ENCODE results near the gene ATG4B. TPM values are rescaled to one million over a fixed set of nuclear protein-coding genes. Genes with fewer than 3 reads are reported as not detected.

The ATG4B gene
- total RNA-seq, 1 donor from 2014 or later: 62.7 TPM

- intact Hi-C loops (cut with DNase I): no loop called here
These were observed 17.7 kb upstream of the ATG4B start for GRCh38 chr2:241619597-241620418.

GRCh38 chr2:241620419-241620769, 17.1 kb upstream of the ATG4B start:
- H3K36me3 ChIP-seq: peaks cover 5% of the 10 kb centered on the region
- intact Hi-C loops (cut with DNase I): no loop called here
- no peaks in the 10 kb centered on the region for H3K9me3 ChIP-seq
- H3K27ac ChIP-seq: no peak overlapping the region
- H3K4me1 ChIP-seq: peaks cover 12% of the 10 kb centered on the region
- no peaks in the 10 kb centered on the region for H3K27me3 ChIP-seq (ENCODE audit: low read depth)
- ATAC-seq (no peak), DNase-seq (no peak)
- no peak overlapping the region for H3K4me3 ChIP-seq
- TF ChIP-seq CTCF (IDR thresholded peaks at IDR 0.05): no peak

More at GRCh38 chr2:241619597-241620418, 17.7 kb upstream of the ATG4B start:
- ATAC-seq: no peak
- no peaks in the 10 kb centered on the region for H3K27me3 ChIP-seq (ENCODE audit: low read depth)
- no peak for TF ChIP-seq CTCF (IDR thresholded peaks at IDR 0.05)
- peaks cover 5% of the 10 kb centered on the region for H3K36me3 ChIP-seq
- peaks cover 16% of the 10 kb centered on the region for H3K4me1 ChIP-seq
- H3K9me3 ChIP-seq: no peaks in the 10 kb centered on the region
- no peak overlapping the region for H3K4me3 ChIP-seq
- H3K27ac ChIP-seq: no peak overlapping the region
- no peak for DNase-seq

- H3K36me3 ChIP-seq: peaks cover 43% of the 10 kb centered on the region
- no peaks in the 10 kb centered on the region for H3K27me3 ChIP-seq (ENCODE audit: low read depth)
- H3K4me1 ChIP-seq: no peaks in the 10 kb centered on the region
- H3K27ac ChIP-seq: no peak overlapping the region
- intact Hi-C loops (cut with DNase I): no loop called here
- TF ChIP-seq CTCF (IDR thresholded peaks at IDR 0.05): no peak
- no peak overlapping the region for H3K4me3 ChIP-seq
- DNase-seq (no peak), ATAC-seq (peak in 1 of 2 donors; percentile 25)
- H3K9me3 ChIP-seq: no peaks in the 10 kb centered on the region
These were observed 9.8 kb upstream of the ATG4B start for GRCh38 chr2:241627675-241628074.

GRCh38 chr2:241629762-241630435, 7.6 kb upstream of the ATG4B start:
- peaks cover 65% of the 10 kb centered on the region for H3K36me3 ChIP-seq
- no peaks in the 10 kb centered on the region for H3K27me3 ChIP-seq (ENCODE audit: low read depth)
- no peak for ATAC-seq
- intact Hi-C loops (cut with DNase I): no loop called here
- peaks cover 6% of the 10 kb centered on the region for H3K4me1 ChIP-seq
- H3K27ac ChIP-seq: no peak overlapping the region
- no peaks in the 10 kb centered on the region for H3K9me3 ChIP-seq
- TF ChIP-seq CTCF (IDR thresholded peaks at IDR 0.05): no peak
- no peak overlapping the region for H3K4me3 ChIP-seq
- no peak for DNase-seq

- H3K4me3 ChIP-seq: no peak overlapping the region
- no peak for DNase-seq
- intact Hi-C loops (cut with DNase I): no loop called here
- no peak for TF ChIP-seq CTCF (IDR thresholded peaks at IDR 0.05)
- H3K27ac ChIP-seq: no peak overlapping the region
- no peaks in the 10 kb centered on the region for H3K9me3 ChIP-seq
- no peaks in the 10 kb centered on the region for H3K27me3 ChIP-seq (ENCODE audit: low read depth)
- peaks cover 19% of the 10 kb centered on the region for H3K4me1 ChIP-seq
- no peak for ATAC-seq
- peaks cover 59% of the 10 kb centered on the region for H3K36me3 ChIP-seq
These were observed 4.8 kb upstream of the ATG4B start for GRCh38 chr2:241632478-241633325.

All from lower lobe of right lung (tissue), 2 donors.